DMS53 (cell line): Measurements from ENCODE around the gene E4F1.
"Not testable (repeated sequence)": the region's sequence is repeated elsewhere in the genome, so short reads cannot be mapped to it uniquely, and the experiment has no call there.

Experiments used
- DNase-seq: peaks from one replicate; lab custom pipeline; 2025; lab: John Stamatoyannopoulos, UW

E4F1 gene

DNA sequence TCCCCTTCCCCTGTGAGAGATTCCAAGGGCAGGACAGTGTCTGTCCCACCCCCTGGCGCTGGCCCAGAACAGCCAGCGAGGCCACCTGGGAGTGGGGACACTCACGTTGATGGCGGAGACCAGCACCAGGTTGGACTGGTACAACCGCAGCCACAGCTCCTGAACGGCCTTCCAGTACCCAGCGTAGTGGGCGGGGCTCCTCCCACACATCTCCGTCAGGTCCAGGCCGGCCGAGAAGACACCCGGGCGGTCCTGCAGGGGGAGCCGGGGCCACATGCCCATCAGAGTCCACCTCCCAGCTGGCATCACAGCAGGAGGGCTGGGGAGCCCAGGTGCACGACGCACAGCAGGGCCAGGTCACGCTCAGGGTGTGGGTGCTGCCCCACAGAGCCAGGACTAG lies 20.9 kb downstream of the E4F1 start:
- DNase-seq = peak; percentile 19

- DNase-seq = no peak
Observed at GRCh38 chr16:2244926-2245795, 21.8 kb downstream of the E4F1 start.

- no peak for DNase-seq
Observed at GRCh38 chr16:2246301-2246885, 23.0 kb downstream of the E4F1 start.

DNA sequence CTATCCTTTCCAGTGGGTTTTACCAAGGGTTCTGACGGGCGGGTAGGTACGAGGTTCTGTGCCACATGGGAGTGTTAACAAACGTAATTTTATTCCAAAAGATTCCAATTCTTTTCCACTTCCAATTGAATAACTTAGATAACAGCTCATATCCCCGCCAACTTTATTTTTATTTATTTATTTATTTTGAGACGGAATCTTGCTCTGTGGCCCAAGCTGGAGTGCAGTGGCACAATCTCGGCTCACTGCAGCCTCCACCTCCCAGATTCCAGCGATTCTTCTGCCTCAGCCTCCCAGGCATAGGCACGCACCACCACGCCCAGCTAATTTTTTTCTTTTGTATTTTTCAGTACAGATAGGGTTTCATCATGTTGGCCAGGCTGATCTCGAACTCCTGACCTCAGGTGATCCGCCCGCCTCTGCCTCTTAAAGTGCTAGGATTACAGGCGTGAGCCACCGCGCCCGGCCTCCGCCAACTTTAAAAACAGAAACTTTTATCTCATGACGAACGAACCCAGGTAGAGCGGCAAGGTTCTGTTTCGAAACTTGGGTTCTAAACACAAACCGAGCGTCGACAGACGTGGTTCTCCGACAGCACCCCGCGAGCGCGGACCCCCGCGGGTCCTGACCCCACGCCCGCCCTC lies 27.4 kb downstream of the E4F1 start:
- peak; percentile 72 for DNase-seq

- peak; percentile 97 for DNase-seq
Observed at GRCh38 chr16:2251296-2252111, 28.1 kb downstream of the E4F1 start, which contains the start of gene ECI1. ECI1 (minus strand) TSS chr16:2251587; CDS start chr16:2251566, 21 bp downstream.

- DNase-seq = peak; percentile 34
Observed at GRCh38 chr16:2252806-2253148, 29.4 kb downstream of the E4F1 start.

- no peak for DNase-seq
Observed at GRCh38 chr16:2253293-2253692, 29.9 kb downstream of the E4F1 start.

DNA sequence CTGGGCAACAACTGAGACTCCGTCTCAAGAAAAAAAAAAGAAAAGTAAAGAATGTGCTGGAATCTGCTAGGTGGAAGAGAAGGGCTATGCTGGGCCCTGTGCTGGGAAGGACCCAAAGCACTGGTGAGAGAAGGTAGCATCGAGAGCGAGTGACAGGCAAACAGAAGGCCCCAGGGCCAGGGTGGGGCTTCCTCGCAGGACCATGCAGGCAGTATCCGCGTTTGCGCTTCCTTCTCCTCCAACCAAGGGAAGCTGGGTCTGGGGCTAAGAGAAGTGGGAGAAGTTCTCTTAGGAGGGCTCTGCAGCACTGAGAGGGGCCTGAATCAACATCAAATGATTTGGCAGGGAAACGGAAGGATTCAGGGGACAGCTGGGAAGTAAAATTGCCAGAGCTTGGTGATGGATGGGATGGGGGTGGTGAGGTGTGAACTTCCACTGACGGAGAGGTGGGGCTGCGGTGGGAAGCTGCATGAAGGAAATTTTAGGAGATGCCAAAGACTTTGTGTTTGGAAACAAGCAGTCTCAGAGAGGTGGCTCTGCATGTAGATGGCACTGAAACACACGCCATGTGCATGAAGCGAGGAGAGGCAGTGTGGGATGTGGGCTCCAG lies 33.2 kb downstream of the E4F1 start:
- DNase-seq = no peak

DNA sequence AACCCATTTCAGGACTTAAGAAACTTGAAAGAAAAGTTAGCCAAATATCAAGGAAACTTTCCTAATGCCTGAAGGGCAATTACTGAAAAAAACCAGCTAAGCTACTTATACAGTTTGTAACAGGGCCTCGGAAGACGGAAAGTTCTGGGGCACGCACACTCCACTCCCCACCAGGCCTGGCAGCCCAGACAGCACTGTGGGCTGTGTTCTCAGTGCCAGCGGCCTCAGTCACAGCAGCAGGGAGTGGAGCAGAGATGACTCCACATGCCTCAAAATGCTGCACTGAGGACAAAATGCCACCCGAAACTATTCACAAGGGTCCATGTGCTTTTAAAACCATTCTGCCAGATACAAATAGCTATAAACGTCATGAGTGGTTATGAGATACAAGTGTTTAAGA lies 34.3 kb downstream of the E4F1 start:
- no peak for DNase-seq

- not testable (repeated sequence) for DNase-seq
Observed at GRCh38 chr16:2258530-2258929, 35.1 kb downstream of the E4F1 start.

DNA sequence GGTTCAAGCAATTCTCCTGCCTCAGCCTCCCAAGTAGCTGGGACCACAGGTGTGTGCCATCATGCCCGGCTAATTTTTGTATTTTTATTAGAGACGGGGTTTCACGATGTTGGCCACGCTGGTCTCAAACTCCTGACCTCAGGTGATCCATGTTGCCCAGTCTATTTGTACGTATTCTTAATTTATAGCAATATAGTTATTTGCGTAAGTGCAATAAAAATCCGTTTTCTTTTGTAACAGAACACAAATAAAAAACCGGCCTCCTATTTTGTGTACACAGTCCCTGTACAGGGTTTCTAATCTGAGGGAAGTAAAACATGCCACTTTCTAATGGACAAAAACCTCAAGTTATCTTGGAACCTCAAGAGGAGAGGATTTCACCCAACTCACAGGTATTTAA lies 36.9 kb downstream of the E4F1 start:
- no peak for DNase-seq

DNA sequence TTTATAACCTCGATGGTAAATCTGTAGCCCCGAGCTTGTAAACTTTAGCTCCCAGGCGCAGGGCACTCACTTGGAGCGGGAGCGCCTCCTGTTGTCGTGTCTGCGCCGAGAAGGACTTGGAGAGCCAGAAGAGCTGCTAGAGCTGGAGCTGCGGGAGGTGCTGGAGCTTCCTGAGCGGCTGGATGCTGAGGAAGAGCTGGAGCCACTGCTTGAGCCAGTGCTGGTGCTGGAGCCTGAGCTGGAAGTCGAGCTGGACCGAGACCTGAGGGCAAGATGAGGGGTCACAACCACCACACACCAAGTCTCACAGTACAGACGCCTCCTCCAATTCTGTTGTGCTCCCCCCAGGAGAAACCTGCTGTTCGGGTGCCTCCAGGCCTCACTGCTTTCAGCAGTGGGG lies 39.6 kb downstream of the E4F1 start:
- DNase-seq = not testable (repeated sequence)

DNA sequence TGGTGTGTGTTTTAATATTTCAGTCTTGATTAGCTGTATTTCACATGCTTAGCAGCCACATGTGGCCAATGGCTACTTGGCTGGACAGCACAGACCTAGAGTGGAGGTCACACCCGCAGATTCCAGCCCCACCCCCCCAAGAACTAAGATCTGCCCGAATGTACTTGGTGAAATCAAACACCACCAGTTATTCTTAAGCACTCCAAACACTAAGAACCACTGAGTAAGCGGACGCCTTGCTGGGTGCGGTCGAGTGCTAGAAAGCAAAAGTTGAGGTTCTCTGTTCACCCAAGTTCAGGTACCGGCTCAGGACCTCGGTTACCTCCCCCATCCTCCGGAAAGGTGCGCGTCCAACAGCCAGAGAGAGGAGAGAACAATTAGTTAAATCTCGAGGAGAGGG lies 43.5 kb downstream of the E4F1 start:
- not testable (repeated sequence) for DNase-seq

DNA sequence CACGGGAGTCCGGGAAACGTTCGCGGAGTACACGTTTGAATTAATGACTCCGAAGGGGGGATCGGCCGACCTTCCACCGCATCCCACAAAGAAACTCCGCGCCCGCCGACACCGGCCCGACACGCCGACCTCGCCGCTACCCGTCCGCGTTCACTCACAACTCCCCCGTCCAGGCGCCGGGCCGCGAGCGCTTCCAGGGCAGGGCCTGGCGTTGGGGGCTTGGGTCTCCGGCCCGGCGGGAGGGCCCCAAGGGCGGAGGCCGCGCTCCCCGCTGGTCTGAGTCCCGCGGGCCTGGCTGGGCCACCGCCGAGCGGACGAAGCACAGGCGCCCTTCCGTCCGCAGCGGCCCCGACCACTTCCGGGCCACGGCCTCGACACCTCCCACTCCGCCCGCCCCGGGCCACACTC lies 44.1 kb downstream of the E4F1 start:
- peak; percentile 86 for DNase-seq

DNA sequence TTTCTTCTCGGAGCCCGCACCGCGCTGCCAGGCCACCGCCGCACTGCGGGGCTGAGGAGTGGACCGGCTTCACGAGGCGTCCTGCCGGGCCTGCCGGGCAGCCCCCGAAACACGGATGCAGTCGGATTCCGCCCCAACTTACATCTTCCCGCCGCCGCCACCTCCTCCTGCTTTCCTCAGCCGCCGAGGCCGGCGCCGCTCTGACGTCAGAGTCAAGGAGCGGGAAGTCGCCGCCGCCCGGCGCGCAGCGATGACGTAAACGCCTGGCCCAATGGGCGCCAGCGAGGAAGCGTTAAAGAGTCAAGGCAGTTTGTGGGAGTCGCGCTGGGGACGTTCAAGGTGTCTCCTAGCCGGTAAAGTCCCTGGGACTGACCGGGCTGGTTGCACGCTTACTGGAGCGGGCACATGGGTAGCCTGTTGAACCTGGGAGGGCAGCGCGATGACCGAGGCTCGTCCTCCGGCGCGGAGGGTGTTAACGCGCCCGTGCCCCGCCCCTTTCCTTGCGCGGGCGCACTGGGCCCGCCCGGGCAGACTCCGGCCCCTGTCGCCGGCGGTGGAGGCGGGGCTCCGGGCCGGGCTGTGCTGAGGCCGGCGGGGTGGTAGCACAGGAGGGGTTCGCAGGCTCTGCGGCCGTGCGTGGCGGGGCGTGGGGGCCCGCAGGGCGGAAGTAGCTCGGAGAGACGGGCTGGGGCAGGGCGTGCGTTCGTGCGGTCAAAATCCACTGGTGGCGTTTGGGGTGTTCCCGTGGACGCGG lies 44.7 kb downstream of the E4F1 start, which contains the start of gene RNPS1:
TSS of gene RNPS1 (minus strand) at position 214 of the 754 bp plus-strand sequence. CDS start 3,483 bp downstream, outside the sequence.
- peak; percentile 95 for DNase-seq

GRCh38 chr16:2270070-2270462 lies 46.7 kb downstream of the E4F1 start:
- DNase-seq = no peak

DNA sequence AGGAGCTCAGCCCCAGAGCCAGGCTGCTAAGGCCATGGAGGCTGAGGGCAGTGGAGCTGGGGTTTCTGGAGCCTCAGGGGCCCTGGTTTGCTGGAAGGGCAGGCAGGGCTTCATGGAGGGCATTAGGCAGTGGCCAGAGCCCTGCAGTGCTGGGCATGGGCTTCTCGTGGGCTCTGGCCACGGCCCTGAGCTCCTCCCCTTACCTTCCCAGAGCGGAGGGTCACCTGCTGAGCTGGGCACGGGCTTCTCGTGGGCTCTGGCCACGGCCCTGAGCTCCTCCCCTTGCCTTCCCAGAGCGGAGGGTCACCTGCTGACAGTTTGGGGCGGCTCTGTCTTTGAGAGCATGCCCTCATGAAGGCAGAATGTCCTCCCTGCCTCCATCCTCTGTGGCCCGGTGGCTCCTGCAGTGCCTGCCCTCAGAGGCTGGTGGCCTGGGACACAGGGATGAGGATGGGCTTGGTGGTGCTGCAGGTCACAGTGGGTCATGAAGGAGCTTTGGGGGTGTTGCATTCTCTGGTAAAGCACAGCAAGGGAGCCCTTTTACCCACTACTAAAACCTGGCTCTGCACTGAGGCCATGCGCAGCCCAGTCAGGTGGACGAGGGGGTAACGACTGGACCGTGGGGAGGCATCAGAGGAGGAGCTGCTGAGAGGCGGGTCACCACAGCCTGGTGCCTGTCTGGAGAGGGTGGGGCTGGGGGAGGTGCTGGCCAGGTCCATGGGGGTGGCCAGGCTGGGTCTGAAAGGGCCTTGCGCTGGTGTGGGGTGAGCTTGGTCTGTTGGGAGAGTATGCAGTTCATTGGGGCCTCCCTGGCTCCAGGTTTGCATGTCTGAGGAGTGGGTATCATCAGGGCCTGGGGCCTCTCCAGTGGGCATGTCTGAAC lies 47.4 kb downstream of the E4F1 start:
- no peak for DNase-seq

- no peak for DNase-seq
Observed at GRCh38 chr16:2271848-2272461, 48.6 kb downstream of the E4F1 start.

DNA sequence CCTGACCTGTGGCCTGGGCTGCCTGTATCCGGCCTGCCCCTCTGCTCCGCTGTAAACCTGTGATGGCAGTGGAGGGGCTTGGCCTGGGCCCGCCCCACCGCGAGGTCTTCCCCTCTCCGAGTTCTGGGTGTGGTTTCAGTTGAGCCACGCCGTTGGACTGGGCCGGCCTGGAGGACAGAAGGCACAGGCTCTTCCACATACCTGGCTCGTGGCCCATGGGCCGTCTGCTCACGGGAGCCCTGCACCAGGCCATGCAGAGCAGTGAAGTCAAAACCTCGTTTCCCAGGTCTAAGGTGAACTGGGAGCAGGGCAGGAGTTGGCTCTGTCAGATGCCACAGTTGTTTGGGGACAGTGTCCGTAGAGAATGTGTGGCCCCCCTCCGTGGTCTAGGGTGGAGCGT lies 50.1 kb downstream of the E4F1 start:
- DNase-seq = no peak
